Spinal cord (tissue), 10 donors: ENCODE data around the gene FMNL3. TPM values are rescaled to one million over a fixed set of nuclear protein-coding genes. Genes with fewer than 3 reads are reported as not detected.
A peak's percentile ranks its signal among the peaks of the same experiment; 100 is the strongest.

Source experiments
- DNase-seq, 6 donors: peaks; one replicate each; pipeline versions ENCODE4 v3.0.0 to v3.0.0-alpha.2; 2013 to 2015; ENCODE audit warnings: low spot score in 6 of 6, low read depth in 4 of 6
- H3K27ac ChIP-seq: one replicate; pipeline ENCODE4 v1.5.1; 2013; ENCODE audit warnings: low read depth, low read length, control low read depth
- H3K27me3 ChIP-seq: one replicate; pipeline ENCODE4 v1.6.1; 2013; ENCODE audit warnings: low read length; ENCODE audit not compliant: control insufficient read depth, insufficient read depth
- H3K36me3 ChIP-seq: one replicate; pipeline ENCODE4 v1.6.1; 2013; ENCODE audit warnings: low read length; ENCODE audit not compliant: control insufficient read depth, insufficient read depth
- H3K4me1 ChIP-seq: one replicate; pipeline ENCODE4 v1.6.1; 2013; ENCODE audit warnings: low read length; ENCODE audit not compliant: control insufficient read depth, insufficient read depth
- H3K4me3 ChIP-seq: one replicate; pipeline ENCODE4 v1.5.1; 2013; ENCODE audit warnings: low read depth, low read length, control low read depth
- H3K9me3 ChIP-seq: one replicate; pipeline ENCODE4 v1.6.1; 2013; ENCODE audit warnings: low read length; ENCODE audit not compliant: control insufficient read depth, insufficient read depth
- WGBS: methylation state at CpG from one replicate; pipeline ENCODE4 v1.1.5; 2013; ENCODE audit warnings: missing lambda C conversion rate; ENCODE audit not compliant: insufficient coverage; 5-methylcytosine and 5-hydroxymethylcytosine counted together
- polyA plus RNA-seq, 2 donors: library from polyadenylated mRNA; unstranded; fragments of 120-200 nt; gene quantifications; one replicate each; pipeline ENCODE4 v1.2.1, GENCODE V29; 2013; ENCODE audit not compliant: insufficient read length in 2 of 2
- total RNA-seq, 2 donors: library from RNA; depleted of rRNA in 1 of 2; stranded (reverse); fragments of 120-200 nt in 1 of 2; fragments of >200 nt in 1 of 2; gene quantifications; one replicate each; pipeline versions ENCODE4 v1.2.3 to v1.2.4, GENCODE V29; 2013 to 2014
- donor health status: healthy.

FMNL3 gene
- total and polyA plus RNA-seq, 4 donors, result 21.7 to 34.3 (median 24.1) TPM

DNA sequence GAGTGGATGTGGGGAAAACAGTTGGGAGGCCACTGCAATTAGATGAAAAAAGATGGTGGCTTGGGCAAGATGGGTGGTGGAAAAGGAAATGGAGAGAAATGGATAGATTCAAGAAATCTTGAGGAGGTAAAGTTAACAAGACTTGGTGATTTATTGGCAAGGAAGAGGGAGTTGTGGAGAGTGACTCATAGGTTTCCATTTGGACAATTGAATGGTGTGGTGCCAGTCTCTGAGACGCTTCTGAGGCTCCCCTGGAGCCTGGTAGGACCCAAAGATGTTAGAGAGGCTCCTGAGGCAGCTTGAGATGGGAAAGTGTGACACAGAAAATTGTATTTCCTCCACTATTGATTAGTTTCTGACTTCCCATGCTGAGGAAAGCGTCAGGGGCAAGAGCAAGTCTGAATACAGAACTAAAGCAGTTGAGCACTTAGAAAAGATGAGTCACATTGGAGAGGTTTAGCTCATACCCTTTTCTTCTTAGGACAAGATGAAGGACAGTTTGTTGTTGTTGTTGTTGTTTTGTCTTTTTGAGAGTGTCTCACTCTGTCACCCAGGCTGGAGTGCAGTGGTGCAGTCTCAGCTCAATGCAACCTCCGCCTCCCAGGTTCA is 79.3 kb downstream of the FMNL3 start:
- no peak for DNase-seq
- no peaks in the 10 kb centered on the region for H3K9me3 ChIP-seq
- no peak overlapping the region for H3K27ac ChIP-seq
- peaks cover 5% of the 10 kb centered on the region for H3K4me1 ChIP-seq
- no peak overlapping the region for H3K4me3 ChIP-seq
- WGBS, result 89% methylated on average over 2 of the region's 3 CpGs
- no peaks in the 10 kb centered on the region for H3K27me3 ChIP-seq
- H3K36me3 ChIP-seq, result peaks cover 21% of the 10 kb centered on the region

DNA sequence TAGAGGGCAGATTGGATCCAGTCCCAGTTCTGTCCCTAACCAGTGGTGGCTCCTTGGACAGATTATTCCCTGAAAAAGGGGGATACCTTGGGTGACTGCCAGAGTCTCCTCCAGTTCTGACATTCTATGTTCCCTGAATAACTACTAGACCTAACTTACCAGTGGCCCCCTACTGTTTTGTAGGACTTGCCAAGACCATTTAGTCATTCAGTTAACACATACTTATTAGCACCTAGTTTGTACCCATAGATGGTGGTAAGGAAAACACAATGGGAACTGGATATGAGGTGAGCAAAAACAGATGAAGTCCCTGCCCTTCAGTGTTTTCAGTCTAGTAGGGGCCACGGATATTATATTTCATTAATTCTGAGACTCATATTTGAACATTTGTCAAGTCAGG is 80.4 kb downstream of the FMNL3 start:
- H3K27me3 ChIP-seq, result no peaks in the 10 kb centered on the region
- DNase-seq, result no peak
- peaks cover 15% of the 10 kb centered on the region for H3K4me1 ChIP-seq
- no CpG with 5 or more reads among the region's 1 CpG for WGBS
- peaks cover 12% of the 10 kb centered on the region for H3K36me3 ChIP-seq
- H3K9me3 ChIP-seq, result no peaks in the 10 kb centered on the region
- no peak overlapping the region for H3K4me3 ChIP-seq
- H3K27ac ChIP-seq, result no peak overlapping the region

DNA sequence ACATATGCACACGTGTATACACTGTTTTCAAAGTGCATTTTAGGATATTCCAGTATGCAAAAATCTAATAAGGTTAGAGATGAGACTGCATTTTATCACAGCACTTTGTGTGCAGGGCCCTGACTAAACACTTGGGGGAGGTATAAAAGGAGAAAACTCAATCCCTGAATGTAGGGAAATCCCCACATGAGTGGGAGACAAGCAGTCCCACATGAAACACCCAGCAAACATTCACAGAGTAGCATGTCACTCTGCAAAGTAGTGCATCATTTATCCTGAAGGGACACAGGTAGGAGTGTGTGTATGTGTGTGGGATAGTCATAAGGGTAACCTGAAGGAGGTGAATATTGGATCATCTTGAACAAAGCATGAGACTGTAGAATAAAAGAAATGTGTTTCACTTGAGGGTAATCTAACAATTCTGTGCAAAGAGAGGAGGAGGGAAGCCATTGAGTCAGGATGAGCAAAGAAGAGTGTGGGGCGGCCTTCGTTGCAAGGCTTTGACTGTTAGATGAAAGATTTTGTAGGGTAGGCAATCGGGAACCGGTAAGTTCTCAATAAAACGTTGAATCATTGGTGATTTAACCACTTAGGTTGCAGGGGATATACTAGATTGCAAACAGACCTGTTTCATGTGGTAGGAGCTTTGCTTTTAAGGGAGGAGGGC is 80.9 kb downstream of the FMNL3 start:
- H3K4me3 ChIP-seq, result no peak overlapping the region
- no peak overlapping the region for H3K27ac ChIP-seq
- peaks cover 19% of the 10 kb centered on the region for H3K4me1 ChIP-seq
- H3K9me3 ChIP-seq, result no peaks in the 10 kb centered on the region
- DNase-seq, result no peak
- WGBS, result 95% methylated on average over 5 of the region's 6 CpGs
- H3K27me3 ChIP-seq, result no peaks in the 10 kb centered on the region
- peaks cover 6% of the 10 kb centered on the region for H3K36me3 ChIP-seq

DNA sequence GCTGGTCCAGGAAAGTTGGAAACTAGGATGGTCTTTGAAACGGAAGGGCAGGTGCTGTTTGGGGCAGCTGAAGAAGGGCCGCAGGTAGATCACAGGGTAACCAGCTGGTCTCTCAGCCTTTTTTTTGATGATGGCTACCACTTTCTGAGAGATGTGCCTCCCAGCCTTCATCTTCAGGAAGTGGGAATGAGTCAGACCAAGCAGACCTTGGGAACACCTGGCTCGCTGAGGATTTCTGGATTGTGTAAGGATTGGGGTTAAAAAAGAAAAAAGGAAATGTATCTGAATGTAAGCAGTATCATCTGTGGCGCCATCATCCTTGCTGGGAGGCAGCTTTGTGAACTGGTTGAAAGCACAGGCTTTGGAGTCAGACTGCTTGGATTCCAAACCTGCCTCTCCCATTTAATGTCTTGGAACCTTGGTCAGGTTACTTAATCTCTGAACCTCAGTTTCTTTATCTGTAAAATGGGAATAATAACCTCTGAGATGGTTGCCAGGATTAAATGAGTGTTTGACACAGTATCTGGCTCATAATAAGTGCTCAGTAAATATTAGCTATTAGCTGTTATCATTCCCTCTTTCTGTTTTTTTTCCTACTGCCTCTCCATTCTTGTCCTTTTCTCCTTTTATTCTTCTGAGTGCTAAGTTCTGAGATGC is 82.2 kb downstream of the FMNL3 start:
- H3K4me3 ChIP-seq, result no peak overlapping the region
- WGBS, result 83% methylated on average over 4 of the region's 4 CpGs
- DNase-seq, result no peak
- H3K27me3 ChIP-seq, result no peaks in the 10 kb centered on the region
- H3K27ac ChIP-seq, result no peak overlapping the region
- no peaks in the 10 kb centered on the region for H3K36me3 ChIP-seq
- H3K4me1 ChIP-seq, result peaks cover 19% of the 10 kb centered on the region
- no peaks in the 10 kb centered on the region for H3K9me3 ChIP-seq

DNA sequence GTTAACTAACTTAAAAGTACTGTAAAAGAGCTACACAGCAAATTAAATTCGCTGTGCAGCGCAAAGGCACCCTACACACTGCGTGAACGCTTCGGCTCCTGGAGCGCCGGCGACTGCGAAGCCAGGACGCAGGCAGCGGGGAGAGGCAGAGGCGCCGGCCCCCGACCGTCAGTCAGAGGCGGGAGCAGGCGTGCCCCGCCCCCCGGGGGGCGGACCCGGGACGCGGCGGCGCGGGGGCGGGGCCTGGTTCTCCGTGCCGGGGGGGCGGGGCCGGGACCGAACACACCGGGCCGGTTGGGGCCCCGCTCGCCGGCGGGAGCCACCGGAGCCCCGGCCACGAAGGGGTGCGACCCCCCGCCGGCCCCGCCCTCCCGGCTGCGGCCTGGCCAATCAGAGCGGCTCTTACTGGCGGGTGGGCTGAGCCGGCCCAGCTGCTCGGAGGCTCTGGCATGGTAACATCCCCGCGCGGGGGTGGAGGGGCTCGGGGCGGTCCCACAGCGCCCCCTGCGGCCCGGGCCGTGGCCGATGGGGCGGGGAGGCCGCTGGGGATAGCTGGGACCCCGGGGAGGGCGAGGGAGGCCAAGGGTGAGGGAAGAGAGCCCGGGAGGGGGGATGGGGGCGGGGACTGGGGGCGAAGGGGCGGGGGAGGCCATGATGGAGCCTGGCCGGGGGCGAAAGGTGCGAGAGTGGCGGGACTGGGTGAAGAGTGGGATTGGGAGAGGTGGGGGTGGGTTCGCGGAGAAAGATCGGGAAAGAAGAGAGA is 83.9 kb downstream of the FMNL3 start, which contains the start of gene PRPF40B:
Gene PRPF40B (plus strand): TSS at position 420 of the 763 bp plus-strand sequence. CDS start 30 bp downstream, at position 450.
- peak in 5 of 6 donors; percentile 62 to 94 (median 73) for DNase-seq

DNA sequence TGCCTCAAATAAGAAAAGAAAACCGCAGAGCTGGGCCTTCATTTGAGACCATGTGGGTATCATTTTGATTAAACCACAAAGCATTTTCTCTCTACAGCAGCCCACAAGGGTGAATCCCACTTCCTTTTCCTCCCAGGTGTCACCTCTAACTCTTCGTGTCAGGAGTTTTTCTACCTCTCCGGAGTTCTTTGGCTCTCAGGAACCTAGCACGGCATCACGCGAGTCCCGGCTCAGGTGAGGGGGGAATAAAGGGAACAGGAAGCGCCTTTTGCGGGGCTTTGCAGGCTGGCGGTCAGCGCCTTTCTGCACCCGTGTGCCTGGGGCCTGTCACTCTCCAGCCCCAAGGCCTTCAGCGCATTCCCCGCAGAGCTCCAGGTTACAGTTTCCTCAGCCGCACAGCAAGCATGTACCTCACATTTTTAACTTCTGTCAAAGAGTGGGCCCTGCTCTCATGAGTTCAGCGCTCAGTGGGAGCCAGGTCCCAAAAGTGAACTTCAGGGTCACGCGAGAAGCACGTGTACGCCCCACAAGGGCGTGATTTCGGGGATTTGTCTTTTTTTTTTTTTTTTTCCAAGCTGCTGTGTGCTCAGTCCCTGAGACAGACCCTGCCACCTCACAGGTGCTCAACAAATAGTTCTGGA is 84.6 kb downstream of the FMNL3 start:
- peaks cover 3% of the 10 kb centered on the region for H3K27me3 ChIP-seq
- WGBS, result under 1% methylated on average over 15 of the region's 22 CpGs
- peak overlapping the region; percentile 77 for H3K27ac ChIP-seq
- H3K4me3 ChIP-seq, result peak overlapping the region; percentile 76
- no peaks in the 10 kb centered on the region for H3K9me3 ChIP-seq
- H3K4me1 ChIP-seq, result peaks cover 19% of the 10 kb centered on the region
- DNase-seq, result peak in 1 of 6 donors; percentile 15
- no peaks in the 10 kb centered on the region for H3K36me3 ChIP-seq

More for the DNA sequence above, 83.9 kb downstream of the FMNL3 start, which contains the start of gene PRPF40B:
- Histone ChIP-seq H3K9me3 (no peaks in the 10 kb centered on the region), H3K27me3 (no peaks in the 10 kb centered on the region), H3K4me3 (peak within 1 kb of the TSS; percentile 76), H3K27ac (peak within 1 kb of the TSS; percentile 77), H3K4me1 (peaks cover 19% of the 10 kb centered on the region), H3K36me3 (no peaks in the 10 kb centered on the region)
- WGBS, result 0% methylated on average over 59 of the region's 76 CpGs

DNA sequence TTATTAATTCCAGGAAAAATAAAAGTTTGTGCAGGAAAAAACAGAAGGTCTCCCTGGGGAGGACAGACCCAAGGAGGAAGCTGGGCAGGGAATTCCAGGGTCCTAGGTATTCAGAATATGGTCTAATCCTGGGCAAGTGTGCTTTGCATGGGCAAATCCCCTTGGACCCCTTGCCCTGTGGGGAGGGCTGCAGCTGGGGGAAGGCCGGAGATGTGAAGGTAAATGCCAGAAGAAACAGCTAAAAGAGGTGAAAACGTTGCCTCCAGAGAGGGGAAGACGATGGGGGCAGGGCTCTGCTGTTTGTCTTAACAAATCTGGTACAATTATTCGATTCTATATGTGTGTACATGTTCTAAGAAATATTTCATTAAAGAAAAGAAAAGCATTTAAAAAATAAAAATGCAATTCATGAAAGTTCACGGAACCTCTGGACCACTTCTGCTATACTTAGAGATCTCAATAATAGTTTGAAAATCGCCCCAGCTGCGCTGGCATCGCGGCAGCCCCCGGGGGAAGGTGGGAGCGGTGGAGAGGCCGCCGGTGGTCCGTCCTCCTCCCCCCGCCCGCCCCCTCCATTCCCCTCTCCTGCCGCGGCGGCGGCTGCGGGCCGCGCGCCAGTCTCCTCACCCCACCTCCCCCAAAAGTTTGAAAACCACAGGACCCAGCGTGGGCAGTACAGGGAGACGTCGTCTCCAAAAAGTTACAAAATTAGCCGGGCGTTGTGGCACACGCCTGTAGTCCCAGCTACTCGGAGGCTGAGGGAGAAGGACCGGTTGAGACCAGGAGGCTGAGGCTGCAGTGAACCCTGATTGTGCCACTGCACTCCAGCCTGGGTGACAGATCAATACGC is 85.3 kb downstream of the FMNL3 start:
- no peak for DNase-seq
- WGBS, result 6% methylated on average over 10 of the region's 33 CpGs
- H3K36me3 ChIP-seq, result no peaks in the 10 kb centered on the region
- no peaks in the 10 kb centered on the region for H3K9me3 ChIP-seq
- peaks cover 19% of the 10 kb centered on the region for H3K4me1 ChIP-seq
- H3K27me3 ChIP-seq, result peaks cover 3% of the 10 kb centered on the region
- peak overlapping the region; percentile 76 for H3K4me3 ChIP-seq
- H3K27ac ChIP-seq, result no peak overlapping the region

DNA sequence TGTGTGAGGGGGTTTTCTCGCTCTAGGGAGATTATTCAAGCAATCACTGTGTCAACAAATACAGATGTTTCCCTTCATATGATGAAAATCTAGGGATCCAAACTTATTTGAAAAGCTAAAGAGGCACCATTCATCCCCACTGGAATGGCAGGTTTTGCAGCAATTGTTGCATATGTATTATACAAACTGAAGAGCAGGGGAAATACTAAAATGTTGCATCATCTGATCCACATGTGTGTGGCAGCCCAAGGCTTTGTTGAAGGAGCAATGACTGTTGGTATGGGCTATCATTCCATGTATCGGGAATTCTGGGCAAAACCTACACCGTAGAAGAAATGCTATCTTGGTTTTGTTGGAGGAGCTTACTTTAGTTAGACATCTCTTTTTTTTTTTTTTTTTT is 87.9 kb downstream of the FMNL3 start:
- Histone ChIP-seq H3K27ac (no peak overlapping the region), H3K36me3 (no peaks in the 10 kb centered on the region), H3K4me1 (peaks cover 17% of the 10 kb centered on the region), H3K27me3 (peaks cover 3% of the 10 kb centered on the region), H3K9me3 (no peaks in the 10 kb centered on the region), H3K4me3 (no peak overlapping the region)
- WGBS, result no CpG with 5 or more reads among the region's 3 CpGs
- no peak for DNase-seq
